SH-SY5Y (cell line): ENCODE measurements around the gene PIEZO2.

Source experiments
- GATA2 ChIP-seq: IDR thresholded peaks from 2 replicates; pipeline ENCODE4 v1.6.1; 2011; ENCODE audit warnings: mild to moderate bottlenecking, low read depth, low read length
- GATA3 ChIP-seq: IDR thresholded peaks from 2 replicates; pipeline ENCODE4 v1.6.1; 2011; ENCODE audit warnings: low read depth, mild to moderate bottlenecking, low read length, moderate library complexity

GRCh38 chr18:11066038-11066437, 83.3 kb downstream of the PIEZO2 start:
- TF ChIP-seq GATA3 (no peak), GATA2 (no peak)
